Activated T-cell treated with anti-CD3 and anti-CD28 coated beads, Interleukin-2, amount 50 U/mL, for 1 hour (primary cell): Measurements from ENCODE around the gene CRACR2A.

Experiments used
- DNase-seq: peaks from one replicate; pipeline ENCODE4 v3.0.0-alpha.2; 2020

The CRACR2A gene

GRCh38 chr12:3722368-3722767 lies 30.5 kb downstream of the CRACR2A start:
- DNase-seq = no peak

GRCh38 chr12:3720772-3721171 lies 32.1 kb downstream of the CRACR2A start:
- DNase-seq = no peak

GRCh38 chr12:3718100-3718499 lies 34.8 kb downstream of the CRACR2A start:
- DNase-seq = no peak

GRCh38 chr12:3717283-3717898 lies 35.5 kb downstream of the CRACR2A start:
- no peak for DNase-seq

- no peak for DNase-seq
Observed at GRCh38 chr12:3715999-3716398, 36.9 kb downstream of the CRACR2A start.

- DNase-seq = no peak
Observed at GRCh38 chr12:3713947-3714346, 39.0 kb downstream of the CRACR2A start.

GRCh38 chr12:3713483-3713882 lies 39.4 kb downstream of the CRACR2A start:
- DNase-seq = no peak

- no peak for DNase-seq
Observed at GRCh38 chr12:3712209-3712992, 40.5 kb downstream of the CRACR2A start.

- no peak for DNase-seq
Observed at GRCh38 chr12:3705354-3705675, 47.6 kb downstream of the CRACR2A start.

- no peak for DNase-seq
Observed at GRCh38 chr12:3704512-3705353, 48.2 kb downstream of the CRACR2A start.

- DNase-seq = no peak
Observed at GRCh38 chr12:3700861-3701260, 52.0 kb downstream of the CRACR2A start.

- no peak for DNase-seq
Observed at GRCh38 chr12:3698218-3698974, 54.5 kb downstream of the CRACR2A start.

- DNase-seq = no peak
Observed at GRCh38 chr12:3697311-3697870, 55.5 kb downstream of the CRACR2A start.

GRCh38 chr12:3694673-3695072 lies 58.2 kb downstream of the CRACR2A start:
- DNase-seq = no peak

- DNase-seq = no peak
Observed at GRCh38 chr12:3692616-3693365, 60.1 kb downstream of the CRACR2A start.

- no peak for DNase-seq
Observed at GRCh38 chr12:3686463-3686862, 66.4 kb downstream of the CRACR2A start.

- no peak for DNase-seq
Observed at GRCh38 chr12:3685830-3686229, 67.1 kb downstream of the CRACR2A start.

GRCh38 chr12:3684449-3685051 lies 68.4 kb downstream of the CRACR2A start:
- DNase-seq = no peak

- no peak for DNase-seq
Observed at GRCh38 chr12:3683670-3684069, 69.2 kb downstream of the CRACR2A start.

- DNase-seq = no peak
Observed at GRCh38 chr12:3681595-3682061, 71.3 kb downstream of the CRACR2A start.

- no peak for DNase-seq
Observed at GRCh38 chr12:3680919-3681594, 71.9 kb downstream of the CRACR2A start.
